ENCODE measurements around the gene NAT16. TPM values are rescaled to one million over a fixed set of nuclear protein-coding genes. Genes with fewer than 3 reads are reported as not detected.
A peak's percentile ranks its signal among the peaks of the same experiment; 100 is the strongest.
"Not testable (repeated sequence)": the region's sequence is repeated elsewhere in the genome, so short reads cannot be mapped to it uniquely, and the experiment has no call there.

Gene NAT16
- total RNA-seq, 1 donor, result not detected

- peak; percentile 62 for DNase-seq (ENCODE audit: low read depth)
- no peak for TF ChIP-seq CTCF (IDR thresholded peaks at IDR 0.05; ENCODE audit: insufficient read depth, low read length)
- no peak overlapping the region for H3K4me3 ChIP-seq (ENCODE audit: low read depth, low read length)
These were observed 55.6 kb downstream of the NAT16 start for GRCh38 chr7:101124376-101125056.

GRCh38 chr7:101123703-101124068 is 56.4 kb downstream of the NAT16 start:
- DNase-seq (ENCODE audit: low read depth), result no peak
- no peak for TF ChIP-seq CTCF (IDR thresholded peaks at IDR 0.05; ENCODE audit: insufficient read depth, low read length)

GRCh38 chr7:101122933-101123702 is 57.0 kb downstream of the NAT16 start:
- no peak for TF ChIP-seq CTCF (IDR thresholded peaks at IDR 0.05; ENCODE audit: insufficient read depth, low read length)
- peak overlapping the region; percentile 61 for H3K4me3 ChIP-seq (ENCODE audit: low read depth, low read length)
- no peak for DNase-seq (ENCODE audit: low read depth)

More at GRCh38 chr7:101123703-101124068, 56.4 kb downstream of the NAT16 start:
- H3K4me3 ChIP-seq (ENCODE audit: low read depth, low read length), result no peak overlapping the region

- no peak for TF ChIP-seq CTCF (IDR thresholded peaks at IDR 0.05; ENCODE audit: insufficient read depth, low read length)
- DNase-seq (ENCODE audit: low read depth), result peak; percentile 99
- peak overlapping the region; percentile 61 for H3K4me3 ChIP-seq (ENCODE audit: low read depth, low read length)
These were observed 57.8 kb downstream of the NAT16 start for GRCh38 chr7:101121991-101122932.

GRCh38 chr7:101121631-101121990 is 58.5 kb downstream of the NAT16 start:
- H3K4me3 ChIP-seq (ENCODE audit: low read depth, low read length); DNase-seq (ENCODE audit: low read depth): not testable (repeated sequence)

Small RNA genes within 50 kb of the gene (small RNA-seq; reads per million reads assigned to genes)
- not detected for gene MIR4653

Other genes with a start within 250 kb of the NAT16 start
- gene MUC3A, start 230.8 kb downstream of the NAT16 start, total RNA-seq (ENCODE audit: low replicate concordance), result 0.16 TPM in 1 of 2 replicates, not detected in the other
- gene MUC12, start 210.7 kb downstream of the NAT16 start, total RNA-seq (ENCODE audit: low replicate concordance), result not detected in 2 replicates
- not detected in 2 replicates for gene MUC17, start 160.2 kb downstream of the NAT16 start, total RNA-seq (ENCODE audit: low replicate concordance)
- gene TRIM56, start 94.8 kb downstream of the NAT16 start, total RNA-seq (ENCODE audit: low replicate concordance), result 10.0 and 17.2 TPM in 2 replicates
- gene SERPINE1, start 53.2 kb downstream of the NAT16 start, total RNA-seq (ENCODE audit: low replicate concordance), result 23.1 and 341 TPM in 2 replicates
- 34.9 and 77.5 TPM in 2 replicates for gene AP1S1, start 25.8 kb downstream of the NAT16 start, total RNA-seq (ENCODE audit: low replicate concordance)
- not detected in 2 replicates for gene VGF, start 14.7 kb downstream of the NAT16 start, total RNA-seq (ENCODE audit: low replicate concordance)
- gene MOGAT3, start 20.7 kb upstream of the NAT16 start, total RNA-seq (ENCODE audit: low replicate concordance), result not detected in 2 replicates
- 31.3 and 45.5 TPM in 2 replicates for gene PLOD3, start 37.3 kb upstream of the NAT16 start, total RNA-seq (ENCODE audit: low replicate concordance)
- gene ZNHIT1, start 37.9 kb upstream of the NAT16 start, total RNA-seq (ENCODE audit: low replicate concordance), result 75.6 and 98.2 TPM in 2 replicates
- 3.0 TPM in 2 replicates for gene CLDN15, start 57.5 kb upstream of the NAT16 start, total RNA-seq (ENCODE audit: low replicate concordance)
- gene FIS1, start 64.8 kb upstream of the NAT16 start, total RNA-seq (ENCODE audit: low replicate concordance), result 90.5 and 123 TPM in 2 replicates
- 38.1 and 57.7 TPM in 2 replicates for gene IFT22, start 141.5 kb upstream of the NAT16 start, total RNA-seq (ENCODE audit: low replicate concordance)
- gene COL26A1, start 182.6 kb upstream of the NAT16 start, total RNA-seq (ENCODE audit: low replicate concordance), result not detected in 2 replicates